ENCODE measurements around the gene ADGRG4. TPM values are rescaled to one million over a fixed set of nuclear protein-coding genes. Genes with fewer than 3 reads are reported as not detected.

The ADGRG4 gene
- total RNA-seq, 2 donors from 2014 or later = 0.14 to 0.41 TPM

GRCh38 chrX:136322064-136322463 lies 21.3 kb downstream of the ADGRG4 start:
- no peak for ATAC-seq (ENCODE audit: insufficient number of reproducible peaks, low FRiP score, low read depth)
- TF ChIP-seq CTCF (IDR thresholded peaks at IDR 0.05) = no peak

GRCh38 chrX:136325377-136325776 lies 24.6 kb downstream of the ADGRG4 start:
- H3K9me3 ChIP-seq = no peaks in the 10 kb centered on the region
- no peak overlapping the region for H3K27ac ChIP-seq
- no peaks in the 10 kb centered on the region for H3K4me1 ChIP-seq (ENCODE audit: control insufficient read depth in 1 of 2, low read depth in 2 of 2)
- no peak for DNase-seq (ENCODE audit: low spot score)
- H3K36me3 ChIP-seq = no peaks in the 10 kb centered on the region
- no peak overlapping the region for H3K4me3 ChIP-seq
- ATAC-seq (ENCODE audit: insufficient number of reproducible peaks, low FRiP score, low read depth) = no peak
- TF ChIP-seq CTCF (IDR thresholded peaks at IDR 0.05) = no peak
- H3K27me3 ChIP-seq (replicated peaks; ENCODE audit: insufficient read depth) = no peaks in the 10 kb centered on the region

More at GRCh38 chrX:136322064-136322463, 21.3 kb downstream of the ADGRG4 start:
- Histone ChIP-seq H3K36me3 (no peaks in the 10 kb centered on the region), H3K27me3 (replicated peaks; ENCODE audit: insufficient read depth) (no peaks in the 10 kb centered on the region), H3K27ac (no peak overlapping the region), H3K9me3 (no peaks in the 10 kb centered on the region), H3K4me1 (ENCODE audit: control insufficient read depth in 1 of 2, low read depth in 2 of 2) (no peaks in the 10 kb centered on the region), H3K4me3 (no peak overlapping the region)
- DNase-seq (ENCODE audit: low spot score) = no peak

- no peaks in the 10 kb centered on the region for H3K9me3 ChIP-seq
- no peaks in the 10 kb centered on the region for H3K27me3 ChIP-seq (replicated peaks; ENCODE audit: insufficient read depth)
- H3K27ac ChIP-seq = no peak overlapping the region
- no peaks in the 10 kb centered on the region for H3K36me3 ChIP-seq
- no peak overlapping the region for H3K4me3 ChIP-seq
- no peak for DNase-seq (ENCODE audit: low spot score)
- ATAC-seq (ENCODE audit: insufficient number of reproducible peaks, low FRiP score, low read depth) = no peak
- no peaks in the 10 kb centered on the region for H3K4me1 ChIP-seq (ENCODE audit: control insufficient read depth in 1 of 2, low read depth in 2 of 2)
- no peak for TF ChIP-seq CTCF (IDR thresholded peaks at IDR 0.05)
These were observed 28.2 kb downstream of the ADGRG4 start for GRCh38 chrX:136328933-136329332.

GRCh38 chrX:136336623-136337022 lies 35.9 kb downstream of the ADGRG4 start:
- no peaks in the 10 kb centered on the region for H3K36me3 ChIP-seq
- ATAC-seq (ENCODE audit: insufficient number of reproducible peaks, low FRiP score, low read depth) (no peak), DNase-seq (ENCODE audit: low spot score) (no peak)
- H3K27ac ChIP-seq = no peak overlapping the region
- no peaks in the 10 kb centered on the region for H3K9me3 ChIP-seq
- no peaks in the 10 kb centered on the region for H3K27me3 ChIP-seq (replicated peaks; ENCODE audit: insufficient read depth)
- no peaks in the 10 kb centered on the region for H3K4me1 ChIP-seq (ENCODE audit: control insufficient read depth in 1 of 2, low read depth in 2 of 2)
- H3K4me3 ChIP-seq = no peak overlapping the region
- TF ChIP-seq CTCF (IDR thresholded peaks at IDR 0.05) = no peak

- Histone ChIP-seq H3K27me3 (replicated peaks; ENCODE audit: insufficient read depth) (no peaks in the 10 kb centered on the region), H3K36me3 (no peaks in the 10 kb centered on the region), H3K4me3 (no peak overlapping the region), H3K9me3 (no peaks in the 10 kb centered on the region), H3K4me1 (ENCODE audit: control insufficient read depth in 1 of 2, low read depth in 2 of 2) (no peaks in the 10 kb centered on the region), H3K27ac (no peak overlapping the region)
- no peak for TF ChIP-seq CTCF (IDR thresholded peaks at IDR 0.05)
- ATAC-seq (ENCODE audit: insufficient number of reproducible peaks, low FRiP score, low read depth) = no peak
- no peak for DNase-seq (ENCODE audit: low spot score)
These were observed 38.9 kb downstream of the ADGRG4 start for GRCh38 chrX:136339702-136340101.

Data from thoracic aorta (tissue), 2 donors.